SH-SY5Y (cell line): Measurements from ENCODE around the gene ATP10A.

Experiments used
- GATA2 ChIP-seq: IDR thresholded peaks from 2 replicates; pipeline ENCODE4 v1.6.1; 2011; ENCODE audit warnings: mild to moderate bottlenecking, low read depth, low read length
- GATA3 ChIP-seq: IDR thresholded peaks from 2 replicates; pipeline ENCODE4 v1.6.1; 2011; ENCODE audit warnings: low read depth, mild to moderate bottlenecking, low read length, moderate library complexity

DNA sequence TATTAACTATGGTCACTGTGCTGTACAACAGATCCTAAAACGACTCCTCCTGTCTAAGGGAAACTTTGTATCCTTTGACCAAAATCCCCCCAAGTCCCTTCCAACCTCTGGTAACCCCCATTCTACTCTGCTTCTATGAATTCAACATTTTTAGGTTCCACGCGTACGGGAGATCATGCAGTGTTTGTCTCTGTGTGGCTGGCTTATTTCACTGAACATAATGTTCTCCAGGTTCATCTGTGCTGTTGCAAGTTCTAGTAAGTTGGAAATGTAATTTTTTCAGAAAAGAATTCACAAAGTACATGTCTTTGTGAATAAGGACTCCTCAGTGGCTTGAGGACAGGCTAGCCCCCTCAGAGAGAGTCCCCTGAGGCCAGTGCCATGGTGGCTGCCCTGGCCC is 66.1 kb downstream of the ATP10A start:
- TF ChIP-seq GATA2 (no peak), GATA3 (no peak)
